IMR-90 (cell line): ENCODE results near the gene CEACAM21. TPM values are rescaled to one million over a fixed set of nuclear protein-coding genes. Genes with fewer than 3 reads are reported as not detected.

Experiments
- ATAC-seq: fragments of 200-7000 bp; cut with Tn5 transposase; 2 replicates; pipeline ENCODE4 v1.9.1; 2020; ENCODE audit warnings: low read depth, mild to moderate bottlenecking, moderate library complexity
- BruUV-seq: library from RNA; stranded (reverse); fragments of 400-500 nt; replicated peaks from 2 replicates; lab custom pipeline; 2021; lab: Mats Ljungman, UMichigan
- CTCF ChIA-PET: fragments of 300-600 bp; formaldehyde crosslinking; extraction: SDS; loops from one replicate; lab custom pipeline; 2021; ENCODE audit warnings: antibody characterized with exemption; lab: Yijun Ruan, JAX
- POLR2A ChIA-PET: fragments of 300-600 bp; sonication (Branson Sonifier 250); formaldehyde crosslinking; loops from one replicate; lab custom pipeline; 2022; ENCODE audit warnings: antibody characterized with exemption; ENCODE audit not compliant: unreplicated experiment; lab: Charles Lee
- DNase-seq: peaks from one replicate; pipeline ENCODE4 v3.0.0; 2013
- H2AFZ ChIP-seq: replicated peaks from 2 replicates; pipeline ENCODE3; 2013; ENCODE audit warnings: low read length, mild to moderate bottlenecking; ENCODE audit not compliant: poor library complexity
- H2AK5ac ChIP-seq: 2 replicates; pipeline ENCODE4 v1.6.1; 2013; ENCODE audit warnings: low read depth, low read length, inconsistent platforms
- H2AK9ac ChIP-seq: replicated peaks from 2 replicates; pipeline ENCODE3; 2013; ENCODE audit warnings: mild to moderate bottlenecking, low read depth, low read length, moderate library complexity; ENCODE audit not compliant: poor library complexity
- H2BK120ac ChIP-seq: 2 replicates; pipeline ENCODE4 v1.6.1; 2013; ENCODE audit warnings: low read depth, low read length, inconsistent platforms
- H2BK15ac ChIP-seq: 3 replicates; pipeline ENCODE4 v1.6.1; 2013; ENCODE audit warnings: low read depth, low read length, inconsistent platforms
- H2BK20ac ChIP-seq: 2 replicates; pipeline ENCODE4 v1.6.1; 2013; ENCODE audit warnings: low read depth, mild to moderate bottlenecking, inconsistent platforms, low read length, moderate library complexity
- H2BK5ac ChIP-seq: 2 replicates; pipeline ENCODE4 v1.6.1; 2013; ENCODE audit warnings: mild to moderate bottlenecking, low read depth, low read length, inconsistent platforms; ENCODE audit not compliant: poor library complexity, severe bottlenecking
- H3K14ac ChIP-seq: replicated peaks from 2 replicates; pipeline ENCODE4 v1.6.1; 2013; ENCODE audit warnings: low read depth, low read length, inconsistent platforms
- H3K18ac ChIP-seq: 2 replicates; pipeline ENCODE4 v1.6.1; 2013; ENCODE audit warnings: low read depth, low read length, control low read depth
- H3K23ac ChIP-seq: 2 replicates; pipeline ENCODE4 v1.6.1; 2013; ENCODE audit warnings: low read depth, low read length, inconsistent platforms
- H3K27ac ChIP-seq: 2 replicates; pipeline ENCODE4 v1.5.1; 2013; ENCODE audit warnings: mild to moderate bottlenecking, control low read depth, low read length; ENCODE audit not compliant: insufficient read depth
- H3K27me3 ChIP-seq: 2 replicates; pipeline ENCODE4 v1.6.1; 2013; ENCODE audit warnings: low read length; ENCODE audit not compliant: control insufficient read depth, insufficient read depth
- H3K36me3 ChIP-seq: 2 replicates; pipeline ENCODE4 v1.6.1; 2013; ENCODE audit warnings: low read length, mixed read lengths; ENCODE audit not compliant: control insufficient read depth, insufficient read depth
- H3K4ac ChIP-seq: 2 replicates; pipeline ENCODE4 v1.6.1; 2013; ENCODE audit warnings: low read depth, low read length, inconsistent platforms
- H3K4me1 ChIP-seq: 2 replicates; pipeline ENCODE4 v1.6.1; 2013; ENCODE audit warnings: low read length, mixed read lengths; ENCODE audit not compliant: control insufficient read depth, insufficient read depth
- H3K4me2 ChIP-seq: 2 replicates; pipeline ENCODE4 v1.6.1; 2013; ENCODE audit warnings: low read depth, mild to moderate bottlenecking, control low read depth, low read length, moderate library complexity
- H3K4me3 ChIP-seq: 2 replicates; pipeline ENCODE4 v1.5.1; 2013; ENCODE audit warnings: low read depth, mild to moderate bottlenecking, control low read depth, low read length, moderate library complexity; ENCODE audit not compliant: insufficient read depth
- H3K56ac ChIP-seq: 2 replicates; pipeline ENCODE4 v1.6.1; 2013; ENCODE audit warnings: low read length, inconsistent platforms; ENCODE audit not compliant: insufficient read depth; ENCODE audit errors: extremely low read depth
- H3K79me1 ChIP-seq, 2 experiments: 2 replicates each; pipeline ENCODE4 v1.6.1; 2013; ENCODE audit warnings: low read length in 2 of 2, inconsistent platforms in 1 of 2, low read depth in 1 of 2
- H3K9ac ChIP-seq: 2 replicates; pipeline ENCODE4 v1.6.1; 2013; ENCODE audit warnings: low read depth, low read length, control low read depth
- H3K9me1 ChIP-seq: 2 replicates; pipeline ENCODE4 v1.6.1; 2013; ENCODE audit warnings: low read length, inconsistent platforms; ENCODE audit not compliant: insufficient read depth
- H3K9me3 ChIP-seq: 2 replicates; pipeline ENCODE4 v1.6.1; 2013; ENCODE audit warnings: low read length; ENCODE audit not compliant: control insufficient read depth, insufficient read depth
- H4K20me1 ChIP-seq: 2 replicates; pipeline ENCODE4 v1.6.1; 2013; ENCODE audit warnings: low read length, inconsistent platforms; ENCODE audit not compliant: insufficient read depth
- H4K5ac ChIP-seq: 2 replicates; pipeline ENCODE4 v1.6.1; 2013; ENCODE audit warnings: mild to moderate bottlenecking, low read depth, low read length, control low read depth
- H4K8ac ChIP-seq, 2 experiments: 2 replicates each; pipeline ENCODE4 v1.6.1; 2013; ENCODE audit warnings: low read depth in 2 of 2, low read length in 2 of 2, control low read depth in 1 of 2, inconsistent platforms in 1 of 2
- H4K91ac ChIP-seq: 2 replicates; pipeline ENCODE4 v1.6.1; 2013; ENCODE audit warnings: low read depth, low read length, inconsistent platforms; ENCODE audit not compliant: insufficient read depth
- BHLHE40 ChIP-seq: fragments of 150-350 bp; IDR thresholded peaks from 2 replicates; pipeline ENCODE4 v1.6.1; 2016; ENCODE audit warnings: mild to moderate bottlenecking, low read depth, low read length
- CTCF ChIP-seq: conservative IDR thresholded peaks from 2 replicates; pipeline ENCODE4 v1.5.1; 2012; ENCODE audit warnings: mild to moderate bottlenecking, low read depth, low read length, improper control_type of control experiment
- ELK1 ChIP-seq: fragments of 150-350 bp; IDR thresholded peaks from 2 replicates; pipeline ENCODE4 v1.6.1; 2016; ENCODE audit warnings: low read depth, mild to moderate bottlenecking, low read length, moderate library complexity, borderline replicate concordance
- MAFK ChIP-seq: IDR thresholded peaks from 2 replicates; pipeline ENCODE4 v1.6.1; 2012; ENCODE audit warnings: low read depth, low read length, improper control_type of control experiment
- MAZ ChIP-seq: IDR thresholded peaks from 2 replicates; pipeline ENCODE4 v1.6.1; 2012; ENCODE audit warnings: low read depth, mild to moderate bottlenecking, low read length, improper control_type of control experiment, moderate library complexity, borderline replicate concordance
- MXI1 ChIP-seq: IDR thresholded peaks from 2 replicates; pipeline ENCODE4 v1.6.1; 2012; ENCODE audit warnings: low read depth, mild to moderate bottlenecking, low read length, moderate library complexity, borderline replicate concordance
- NFE2L2 ChIP-seq: fragments of 150-350 bp; IDR thresholded peaks from 2 replicates; pipeline ENCODE4 v1.6.1; 2016; ENCODE audit warnings: low read depth, mild to moderate bottlenecking, low read length
- SMC3 ChIP-seq: fragments of 150-350 bp; IDR thresholded peaks from 2 replicates; pipeline ENCODE4 v1.6.1; 2016; ENCODE audit warnings: low read depth, mild to moderate bottlenecking, antibody characterized with exemption, low read length, moderate library complexity
- USF2 ChIP-seq: fragments of 150-350 bp; IDR thresholded peaks from 2 replicates; pipeline ENCODE4 v1.6.1; 2017; ENCODE audit warnings: mild to moderate bottlenecking, antibody characterized with exemption, low read length, low read depth
- WGBS, 2 experiments: methylation state at CpG; one replicate each; pipeline versions ENCODE4 v1.1.5 to v1.1.7; 2013; ENCODE audit warnings: missing lambda C conversion rate in 2 of 2; ENCODE audit not compliant: insufficient read length in 1 of 2; ENCODE audit errors: extremely low coverage in 2 of 2; 5-methylcytosine and 5-hydroxymethylcytosine counted together
- dilution Hi-C: fragments of 300-500 bp; cut with HindIII; formaldehyde crosslinking; loops from one replicate; pipeline ENCODE4 v1.14.3; 2018; ENCODE audit warnings: low sequenced_read_pairs; ENCODE audit not compliant: unreplicated experiment
- in situ Hi-C: fragments of 300-500 bp; cut with MboI; formaldehyde crosslinking; loops from 3 replicates; pipeline ENCODE4 v1.14.3; 2019; ENCODE audit warnings: low sequenced_read_pairs, inconsistent platforms, mixed read lengths
- intact Hi-C: fragments of 100-400 bp; cut with micrococcal nuclease; formaldehyde crosslinking; loops from 2 replicates; pipeline ENCODE4 v1.10.0; 2022
- polyA plus RNA-seq, 3 experiments: library from polyadenylated mRNA; depleted of rRNA; stranded (reverse); fragments of >200 nt; gene quantifications; 2 replicates each; pipeline ENCODE4 v1.2.3, GENCODE V29; 2012; ENCODE audit warnings: low replicate concordance in 1 of 3
- total RNA-seq: library from RNA; depleted of rRNA; stranded (reverse); fragments of >200 nt; gene quantifications from 2 replicates; pipeline ENCODE4 v1.2.3, GENCODE V29; 2012

CEACAM21 gene
- total and polyA plus RNA-seq, 2 of the 4 experiments (the other 2 are of a cell fraction) = not detected

- H3K18ac ChIP-seq = no peak within 1 kb of the TSS
- H4K91ac ChIP-seq = no peak within 1 kb of the TSS
- no peak within 1 kb of the TSS for H2AK5ac ChIP-seq
- no peak within 1 kb of the TSS for H3K14ac ChIP-seq
- H3K23ac ChIP-seq = no peak within 1 kb of the TSS
- ChIA-PET POLR2A (no interaction called here), CTCF (no interaction called here)
- no peak within 1 kb of the TSS for H4K8ac ChIP-seq
- H3K27me3 ChIP-seq = peaks cover 2% of the 10 kb centered on the region; the same call in 1 of the 2 replicates
- intact Hi-C loops (no loop called here), dilution Hi-C loops (no loop called here), in situ Hi-C loops (no loop called here)
- H3K79me1 ChIP-seq = no peaks in the 10 kb centered on the region
- WGBS, 2 experiments = 6% methylated on average over 4 of the region's 7 CpGs; no CpG with 5 or more reads in 1 of the 2 experiments
- no peak within 1 kb of the TSS for H3K4me3 ChIP-seq
- no TSS peak for BruUV-seq
- H3K4me2 ChIP-seq = no peak within 1 kb of the TSS
- no peak within 1 kb of the TSS for H2BK15ac ChIP-seq
- no peak within 1 kb of the TSS for H2AFZ ChIP-seq
- no peak within 1 kb of the TSS for H2AK9ac ChIP-seq
- no peak within 1 kb of the TSS for H2BK5ac ChIP-seq
- H3K9me3 ChIP-seq = no peaks in the 10 kb centered on the region
- H2BK120ac ChIP-seq = no peak within 1 kb of the TSS
- DNase-seq (no peak), ATAC-seq (no peak)
- no peak within 1 kb of the TSS for H3K56ac ChIP-seq
- H3K9me1 ChIP-seq = no peaks in the 10 kb centered on the region
- no peaks in the 10 kb centered on the region for H4K20me1 ChIP-seq
- H3K27ac ChIP-seq = no peak within 1 kb of the TSS
- H3K36me3 ChIP-seq = no peaks in the 10 kb centered on the region
- TF ChIP-seq NFE2L2 = no peak
- no peak for TF ChIP-seq BHLHE40
- no peak for TF ChIP-seq CTCF
- TF ChIP-seq ELK1 = no peak
- no peak for TF ChIP-seq MAFK
- no peak for TF ChIP-seq USF2
- TF ChIP-seq MXI1 = no peak
- no peak for TF ChIP-seq SMC3
- no peak for TF ChIP-seq MAZ
- no peaks in the 10 kb centered on the region for H3K4me1 ChIP-seq
- no peak within 1 kb of the TSS for H4K5ac ChIP-seq
- H3K4ac ChIP-seq = no peak within 1 kb of the TSS
- H2BK20ac ChIP-seq = no peak within 1 kb of the TSS
- H3K9ac ChIP-seq = no peak within 1 kb of the TSS
Measured at GRCh38 chr19:41626877-41627276, 50.9 kb downstream of the CEACAM21 start, which contains the start of gene CEACAM4. Gene CEACAM4, minus strand, starts transcription at chr19:41627074. Its CDS starts 111 bp downstream, at chr19:41626963.
